Measurements from ENCODE around the gene ACADL. TPM values are rescaled to one million over a fixed set of nuclear protein-coding genes. Genes with fewer than 3 reads are reported as not detected.

ACADL gene
- total and polyA plus RNA-seq, 2 of the 8 experiments (the other 6 are each of a cell fraction or from before 2014, with no cell fraction given): 0.11 to 0.34 TPM

GRCh38 chr2:210226223-210226622 lies 976 bp upstream of the ACADL start (continued):
- TF ChIP-seq RNF2 (IDR thresholded peaks at IDR 0.05; ENCODE audit: borderline replicate concordance, low read depth, low read length, missing control alignments, poor library complexity, severe bottlenecking): no peak
- no peak for TF ChIP-seq EP300 (IDR thresholded peaks at IDR 0.05; ENCODE audit: borderline replicate concordance in 1 of 2, low read depth in 2 of 2, low read length in 2 of 2)
- TF ChIP-seq, protein P1, sequence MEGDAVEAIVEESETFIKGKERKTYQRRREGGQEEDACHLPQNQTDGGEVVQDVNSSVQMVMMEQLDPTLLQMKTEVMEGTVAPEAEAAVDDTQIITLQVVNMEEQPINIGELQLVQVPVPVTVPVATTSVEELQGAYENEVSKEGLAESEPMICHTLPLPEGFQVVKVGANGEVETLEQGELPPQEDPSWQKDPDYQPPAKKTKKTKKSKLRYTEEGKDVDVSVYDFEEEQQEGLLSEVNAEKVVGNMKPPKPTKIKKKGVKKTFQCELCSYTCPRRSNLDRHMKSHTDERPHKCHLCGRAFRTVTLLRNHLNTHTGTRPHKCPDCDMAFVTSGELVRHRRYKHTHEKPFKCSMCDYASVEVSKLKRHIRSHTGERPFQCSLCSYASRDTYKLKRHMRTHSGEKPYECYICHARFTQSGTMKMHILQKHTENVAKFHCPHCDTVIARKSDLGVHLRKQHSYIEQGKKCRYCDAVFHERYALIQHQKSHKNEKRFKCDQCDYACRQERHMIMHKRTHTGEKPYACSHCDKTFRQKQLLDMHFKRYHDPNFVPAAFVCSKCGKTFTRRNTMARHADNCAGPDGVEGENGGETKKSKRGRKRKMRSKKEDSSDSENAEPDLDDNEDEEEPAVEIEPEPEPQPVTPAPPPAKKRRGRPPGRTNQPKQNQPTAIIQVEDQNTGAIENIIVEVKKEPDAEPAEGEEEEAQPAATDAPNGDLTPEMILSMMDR (IDR thresholded peaks at IDR 0.05; ENCODE audit: control extremely low read depth in 1 of 3, insufficient read depth in 1 of 3, low read depth in 1 of 3, low read length in 3 of 3): no peak
- TF ChIP-seq POU5F1 (IDR thresholded peaks at IDR 0.05; ENCODE audit: low read depth, low read length): no peak

All from H1 (cell line).